HG03196 (cell line): Measurements from ENCODE around the gene FOXO3B.
"Not testable (repeated sequence)": the region's sequence is repeated elsewhere in the genome, so short reads cannot be mapped to it uniquely, and the experiment has no call there.

Source experiments
- ATAC-seq: cut with Tn5 transposase; IDR thresholded peaks from one replicate; pipeline ENCODE4 v1.9.1; 2021; ENCODE audit not compliant: unreplicated experiment

Gene FOXO3B

DNA sequence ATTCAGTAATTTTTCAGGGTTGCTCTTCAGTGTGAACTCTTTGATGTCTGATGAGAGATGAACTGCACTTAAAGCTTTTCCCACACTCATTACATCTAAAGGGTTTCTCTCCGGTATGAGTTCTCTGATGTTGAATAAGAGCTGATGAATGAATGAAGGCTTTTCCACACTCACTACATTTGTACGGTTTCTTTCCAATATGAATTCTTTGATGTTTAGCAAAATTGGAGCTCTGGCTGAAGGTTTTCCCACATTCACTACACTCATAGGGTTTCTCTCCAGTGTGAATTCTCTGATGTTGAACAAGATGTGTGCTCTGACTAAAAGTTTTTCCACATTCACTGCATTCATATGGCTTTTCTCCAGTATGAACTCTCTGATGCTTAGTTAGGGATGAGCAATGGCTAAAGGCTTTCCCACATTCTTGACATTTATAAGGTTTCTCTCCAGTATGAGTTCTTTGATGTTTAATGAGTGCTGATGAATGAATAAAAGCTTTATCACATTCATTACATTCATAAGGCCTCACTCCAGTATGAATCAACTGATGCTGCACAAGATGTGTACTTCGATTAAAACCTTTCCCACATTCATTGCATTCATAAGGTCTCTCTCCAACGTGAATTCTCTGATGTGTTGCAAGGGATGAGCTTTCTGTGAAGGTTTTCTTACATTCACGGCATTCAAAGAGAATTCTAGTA lies 20.0 kb downstream of the FOXO3B start:
- not testable (repeated sequence) for ATAC-seq

DNA sequence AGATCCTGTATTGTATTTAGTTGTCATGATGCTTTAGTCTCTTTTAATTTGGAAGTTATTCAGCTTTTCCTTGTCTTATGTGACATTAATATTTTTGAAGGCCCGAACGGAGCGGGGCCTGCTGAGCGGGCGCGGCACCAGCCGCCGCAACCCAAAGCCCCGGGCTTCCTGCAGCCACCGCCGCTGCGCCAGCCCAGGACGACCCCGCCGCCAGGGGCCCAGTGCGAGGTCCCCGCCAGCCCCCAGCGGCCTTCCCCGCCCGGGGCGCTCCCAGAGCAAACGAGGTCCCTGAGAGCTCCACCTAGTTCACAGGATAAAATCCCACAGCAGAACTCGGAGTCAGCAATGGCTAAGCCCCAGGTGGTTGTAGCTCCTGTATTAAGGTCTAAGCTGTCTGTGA lies 32.0 kb downstream of the FOXO3B start:
- not testable (repeated sequence) for ATAC-seq

DNA sequence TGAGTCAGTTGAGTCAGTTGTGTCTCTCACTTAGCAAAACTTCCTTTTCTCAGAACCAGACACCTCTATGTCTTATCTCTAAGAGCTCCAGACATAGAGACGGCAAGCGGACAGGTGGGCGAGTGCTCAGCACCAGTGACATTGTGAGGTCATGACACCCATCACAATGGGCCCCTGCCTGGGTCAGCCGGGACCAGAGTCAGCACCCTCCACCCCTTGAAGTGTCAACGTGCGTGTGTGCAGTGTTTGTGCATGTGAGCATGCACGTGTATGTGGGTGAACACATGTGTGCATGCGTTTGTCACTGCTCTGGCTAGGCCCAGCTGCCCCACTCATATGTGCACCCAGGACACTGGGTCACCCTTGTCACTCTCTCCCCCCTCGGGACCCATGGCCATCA lies 37.8 kb downstream of the FOXO3B start, which contains the start of gene TBC1D28:
Gene TBC1D28, minus strand, starts transcription at position 101 of the 400 bp plus-strand sequence. CDS start 3,039 bp downstream, outside the sequence.
- not testable (repeated sequence) for ATAC-seq

DNA sequence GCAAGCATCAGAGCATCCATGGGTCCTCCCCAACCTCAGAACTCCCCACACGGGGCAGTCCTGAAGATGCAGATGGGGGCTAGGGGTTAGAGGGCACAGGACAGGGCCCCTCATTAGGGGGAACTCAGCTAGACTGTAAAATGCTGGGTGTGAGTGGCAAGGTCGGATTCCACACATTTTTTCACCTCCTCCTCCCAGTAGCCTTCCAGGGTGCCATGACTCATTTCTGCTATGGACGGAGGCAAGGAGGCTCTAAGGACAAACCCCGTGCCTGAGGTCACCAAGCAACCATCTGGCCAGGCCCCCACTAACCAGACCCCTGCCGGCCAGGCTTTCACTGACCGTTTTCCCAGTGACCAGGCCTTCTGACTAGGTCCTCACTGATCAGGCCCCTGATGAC lies 39.0 kb downstream of the FOXO3B start:
- not testable (repeated sequence) for ATAC-seq

DNA sequence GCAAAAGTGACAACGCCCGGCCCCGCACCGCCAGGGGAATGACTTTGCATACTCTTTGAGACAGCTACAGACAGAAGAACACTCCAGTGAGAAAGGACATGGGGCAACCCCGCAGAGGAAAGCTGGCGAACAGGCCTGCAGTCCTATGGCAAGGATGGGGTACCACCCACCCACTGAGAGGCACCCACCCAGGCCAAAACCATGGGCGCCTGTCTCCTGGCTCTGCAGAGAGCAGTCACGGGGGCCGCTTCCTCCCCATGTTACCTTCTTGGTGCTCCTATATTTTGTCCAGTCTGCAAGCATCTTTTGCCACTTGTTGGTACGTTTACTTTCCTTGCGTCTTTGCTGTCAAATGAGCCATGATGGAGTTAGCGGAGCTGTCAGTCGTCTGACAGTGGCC lies 43.8 kb downstream of the FOXO3B start:
- not testable (repeated sequence) for ATAC-seq

DNA sequence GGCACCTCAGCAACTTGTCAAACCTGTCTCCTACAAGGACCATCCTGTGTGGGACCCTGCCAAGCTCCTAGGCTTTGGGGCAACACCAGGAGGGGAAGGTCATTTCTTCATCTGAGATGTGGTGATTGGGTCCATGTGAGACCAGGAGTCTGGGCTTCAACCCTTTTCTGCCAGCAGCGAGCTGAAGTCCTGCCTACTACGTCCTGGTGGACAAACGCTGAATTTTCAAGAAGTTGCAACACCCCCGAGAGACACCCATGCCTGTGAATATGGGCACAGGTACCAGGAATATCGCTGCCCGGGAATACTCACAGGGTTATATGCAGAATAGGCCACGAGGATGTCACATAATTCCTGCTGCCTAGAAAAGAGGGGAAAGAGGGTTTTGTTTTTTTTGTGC lies 45.9 kb downstream of the FOXO3B start:
- ATAC-seq, result not testable (repeated sequence)

DNA sequence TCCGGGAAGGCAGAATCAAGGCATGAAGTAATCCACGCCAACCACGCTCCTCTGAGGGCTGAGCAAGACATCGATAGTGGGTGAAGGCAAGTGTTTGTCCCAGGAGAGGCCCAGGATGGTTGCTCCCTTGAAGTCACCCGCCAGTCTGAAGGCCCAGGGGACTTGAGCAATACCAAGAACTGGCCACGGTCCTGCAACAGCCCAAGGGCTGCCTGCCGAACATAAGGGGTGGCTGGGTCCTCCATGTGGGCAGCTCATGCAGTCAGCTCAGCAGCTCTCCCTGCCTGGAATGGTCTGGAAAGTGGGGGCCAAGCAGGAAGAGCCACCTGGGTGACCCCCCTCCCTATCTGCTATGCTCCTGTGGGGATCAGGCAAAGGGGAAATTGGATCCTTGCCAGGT lies 46.3 kb downstream of the FOXO3B start:
- not testable (repeated sequence) for ATAC-seq

DNA sequence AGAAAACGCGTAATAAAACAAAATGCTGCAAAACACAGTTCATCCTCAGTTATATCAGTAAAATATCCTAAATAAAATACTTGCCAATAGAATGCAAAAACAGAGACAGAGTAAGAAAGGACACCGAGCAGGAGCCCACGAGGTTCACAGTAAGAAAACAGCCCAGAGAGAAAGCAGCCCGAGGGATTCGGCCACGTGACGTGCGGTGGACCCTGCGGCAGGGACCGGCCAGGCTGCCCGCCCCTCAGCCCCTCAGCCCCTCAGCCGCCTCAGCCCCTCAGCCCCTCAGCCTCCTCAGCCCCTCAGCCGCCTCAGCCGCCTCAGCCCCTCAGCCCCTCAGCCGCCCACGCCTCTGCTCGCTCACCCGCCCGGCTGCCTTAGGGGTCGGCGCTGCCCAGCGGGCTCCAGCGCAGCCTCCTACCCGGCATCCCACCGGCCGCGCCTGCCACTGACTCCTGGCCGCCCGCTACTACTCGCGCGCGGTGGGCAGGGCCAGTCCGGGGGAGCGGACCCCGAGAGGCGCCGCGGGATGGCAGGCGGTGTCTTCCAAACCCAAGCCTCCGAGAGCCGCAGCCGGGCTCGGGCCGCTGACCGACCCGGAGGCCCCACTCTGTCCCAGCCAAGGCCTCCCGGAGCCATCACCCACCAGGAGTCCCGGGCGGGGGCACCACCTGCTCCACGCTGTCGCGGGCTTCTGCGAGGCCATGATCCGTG lies 47.4 kb downstream of the FOXO3B start:
- not testable (repeated sequence) for ATAC-seq
